CD4-positive, alpha-beta T cell (primary cell): ENCODE data around the gene KRTAP10-7. TPM values are rescaled to one million over a fixed set of nuclear protein-coding genes. Genes with fewer than 3 reads are reported as not detected.
"Not testable (repeated sequence)": the region's sequence is repeated elsewhere in the genome, so short reads cannot be mapped to it uniquely, and the experiment has no call there.

Experiments used
- ATAC-seq: fragments of 200-7000 bp; cut with Tn5 transposase; one replicate; pipeline ENCODE4 v1.10.0; 2022; ENCODE audit warnings: mild to moderate bottlenecking; ENCODE audit not compliant: poor library complexity
- CTCF ChIA-PET: fragments of 350-600 bp; sonication (Branson Sonifier 250); formaldehyde crosslinking; loops from one replicate; lab custom pipeline; 2021; ENCODE audit warnings: antibody characterized with exemption, inconsistent platforms; lab: Charles Lee
- POLR2A ChIA-PET: fragments of 350-600 bp; sonication (Branson Sonifier 250); formaldehyde crosslinking; loops from one replicate; lab custom pipeline; 2021; ENCODE audit warnings: antibody characterized with exemption, inconsistent platforms; lab: Charles Lee
- DNase-seq, 14 experiments: peaks; one replicate each; pipeline ENCODE4 v3.0.0-alpha.2; 2013 to 2020; ENCODE audit warnings: mixed read lengths in 2 of 14
- H3K27ac ChIP-seq, 2 donors: one replicate each; pipeline versions ENCODE4 v1.5.1 to v1.7.0; 2013; ENCODE audit warnings: low read length in 2 of 2, low read depth in 1 of 2, mild to moderate bottlenecking in 1 of 2
- H3K27me3 ChIP-seq, 2 experiments: 1 replicate in 1 of 2; 2 replicates in 1 of 2; pipeline versions ENCODE4 v1.6.1 to v1.7.0; 2013; ENCODE audit warnings: low read length in 2 of 2, control low read depth in 1 of 2, mild to moderate bottlenecking in 1 of 2, moderate library complexity in 1 of 2; ENCODE audit not compliant: insufficient read depth in 2 of 2, control insufficient read depth in 1 of 2
- H3K36me3 ChIP-seq: one replicate; pipeline ENCODE4 v1.6.1; 2013; ENCODE audit warnings: low read length, control low read depth; ENCODE audit not compliant: insufficient read depth
- H3K4me1 ChIP-seq: one replicate; pipeline ENCODE4 v1.6.1; 2013; ENCODE audit warnings: low read length, control low read depth; ENCODE audit not compliant: insufficient read depth
- H3K4me3 ChIP-seq: one replicate; pipeline ENCODE4 v1.5.1; 2013; ENCODE audit warnings: mild to moderate bottlenecking, low read length, moderate library complexity
- H3K9me3 ChIP-seq, 2 experiments: 1 replicate in 1 of 2; 2 replicates in 1 of 2; pipeline versions ENCODE4 v1.6.1 to v1.7.0; 2013; ENCODE audit warnings: low read length in 2 of 2, mild to moderate bottlenecking in 2 of 2, control low read depth in 1 of 2, moderate library complexity in 1 of 2; ENCODE audit not compliant: control insufficient read depth in 1 of 2, insufficient read depth in 1 of 2
- H3K27ac Mint-ChIP-seq: one replicate; pipeline ENCODE4 v1.8.0; 2020; ENCODE audit warnings: mixed read lengths
- H3K27me3 Mint-ChIP-seq: one replicate; pipeline ENCODE4 v1.8.0; 2021; ENCODE audit warnings: mixed read lengths
- H3K36me3 Mint-ChIP-seq: one replicate; pipeline ENCODE4 v1.8.0; 2021; ENCODE audit warnings: low read depth, mixed read lengths
- H3K4me1 Mint-ChIP-seq: one replicate; pipeline ENCODE4 v1.8.0; 2021; ENCODE audit warnings: low read depth, mixed read lengths
- H3K4me3 Mint-ChIP-seq: one replicate; pipeline ENCODE4 v1.8.0; 2020; ENCODE audit warnings: mild to moderate bottlenecking, mixed read lengths
- H3K9me3 Mint-ChIP-seq: one replicate; pipeline ENCODE4 v1.8.0; 2020; ENCODE audit warnings: mixed read lengths
- CTCF ChIP-seq: fragments of 200-600 bp; IDR thresholded peaks from one replicate; pipeline ENCODE4 v1.8.0; 2022; ENCODE audit warnings: antibody characterized with exemption, mild to moderate bottlenecking
- intact Hi-C, 2 experiments: fragments of 100-400 bp; cut with DNase I in 1 of 2; cut with micrococcal nuclease in 1 of 2; formaldehyde crosslinking; loops; one replicate each; pipeline versions ENCODE4 v1.15.1 to v1.9.0; 2023 to 2025; cut with DNase I, micrococcal nuclease
- polyA plus RNA-seq, 2 donors: library from polyadenylated mRNA; unstranded; fragments of 120-200 nt; gene quantifications; one replicate each; pipeline ENCODE4 v1.2.1, GENCODE V29; 2013
- total RNA-seq, 174 experiments: library from RNA in 2 of 174; stranded (reverse) in 2 of 174; gene quantifications; one replicate each; pipeline ENCODE4 v1.2.3 and lab custom pipeline; 2021 to 2026

KRTAP10-7 gene, protein sequence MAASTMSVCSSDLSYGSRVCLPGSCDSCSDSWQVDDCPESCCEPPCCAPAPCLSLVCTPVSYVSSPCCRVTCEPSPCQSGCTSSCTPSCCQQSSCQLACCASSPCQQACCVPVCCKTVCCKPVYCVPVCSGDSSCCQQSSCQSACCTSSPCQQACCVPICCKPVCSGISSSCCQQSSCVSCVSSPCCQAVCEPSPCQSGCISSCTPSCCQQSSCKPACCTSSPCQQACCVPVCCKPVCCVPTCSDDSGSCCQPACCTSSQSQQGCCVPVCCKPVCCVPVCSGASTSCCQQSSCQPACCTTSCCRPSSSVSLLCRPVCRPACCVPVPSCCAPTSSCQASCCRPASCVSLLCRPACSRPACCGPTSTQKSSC
- total RNA-seq: not detected
- not detected for polyA plus RNA-seq (2013, experiment 1 of 2)
- polyA plus RNA-seq (2013, experiment 2 of 2): not detected
- 0 to 0.20 (median 0) reads per million in 172 experiments for total RNA-seq (lab: John Stamatoyannopoulos, UW)

DNA sequence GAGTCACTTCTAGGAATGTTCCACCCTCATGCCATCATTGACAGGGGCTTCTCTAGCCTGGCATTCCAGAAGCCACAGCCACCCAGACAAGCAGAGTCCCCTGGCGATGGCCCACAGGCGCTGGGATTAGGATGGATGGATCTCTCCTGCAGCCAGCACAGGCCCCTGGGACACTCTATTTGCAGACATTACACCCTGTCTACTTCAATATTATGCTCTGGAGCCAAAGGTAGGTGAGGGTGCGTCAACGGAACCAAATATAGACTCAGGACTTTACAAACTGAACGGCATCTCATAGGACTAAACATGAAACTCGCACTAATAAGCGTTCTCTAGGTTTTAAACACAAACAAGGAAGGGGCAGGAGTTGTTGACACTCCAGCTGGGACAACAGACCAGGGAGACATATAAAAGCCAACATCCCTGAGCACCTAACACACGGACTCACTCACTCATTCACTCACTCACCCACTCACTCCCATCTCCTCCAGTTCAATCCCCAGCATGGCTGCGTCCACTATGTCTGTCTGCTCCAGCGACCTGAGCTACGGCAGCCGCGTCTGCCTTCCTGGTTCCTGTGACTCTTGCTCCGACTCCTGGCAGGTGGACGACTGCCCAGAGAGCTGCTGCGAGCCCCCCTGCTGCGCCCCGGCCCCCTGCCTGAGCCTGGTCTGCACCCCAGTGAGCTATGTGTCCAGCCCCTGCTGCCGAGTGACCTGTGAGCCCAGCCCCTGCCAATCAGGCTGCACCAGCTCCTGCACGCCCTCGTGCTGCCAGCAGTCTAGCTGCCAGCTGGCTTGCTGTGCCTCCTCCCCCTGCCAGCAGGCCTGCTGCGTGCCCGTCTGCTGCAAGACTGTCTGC lies at the start of gene KRTAP10-7:
TSS of gene KRTAP10-7 (plus strand) at position 480 of the 861 bp plus-strand sequence. CDS start at position 505, 25 bp downstream.
- H3K27me3 Mint-ChIP-seq, DNase-seq, H3K4me1 ChIP-seq, H3K27me3 ChIP-seq, H3K27ac Mint-ChIP-seq, H3K36me3 Mint-ChIP-seq, H3K4me1 Mint-ChIP-seq, CTCF ChIA-PET, H3K36me3 ChIP-seq, H3K27ac ChIP-seq, H3K4me3 ChIP-seq, H3K9me3 Mint-ChIP-seq, H3K4me3 Mint-ChIP-seq, intact Hi-C loops, POLR2A ChIA-PET, ATAC-seq: not testable (repeated sequence)
- H3K9me3 ChIP-seq: peaks cover 10 to 14% of the 10 kb centered on the region in 2 experiments

GRCh38 chr21:44550807-44551206 lies 49.6 kb upstream of the KRTAP10-7 start:
- peaks cover 39% of the 10 kb centered on the region for H3K36me3 Mint-ChIP-seq
- DNase-seq (no peak), ATAC-seq (no peak)
- no peak for TF ChIP-seq CTCF
- H3K27ac ChIP-seq: no peak overlapping the region
- no peaks in the 10 kb centered on the region for H3K36me3 ChIP-seq
- ChIA-PET POLR2A (no interaction called here), CTCF (no interaction called here)
- H3K4me3 Mint-ChIP-seq: no peak overlapping the region
- H3K27me3 ChIP-seq: no peaks in the 10 kb centered on the region
- H3K4me1 ChIP-seq: peaks cover 18% of the 10 kb centered on the region
- peaks cover 30% of the 10 kb centered on the region for H3K4me1 Mint-ChIP-seq
- intact Hi-C loops: no loop called here
- H3K4me3 ChIP-seq: no peak overlapping the region
- peaks cover 18 to 25% of the 10 kb centered on the region in 2 experiments for H3K9me3 ChIP-seq
- no peaks in the 10 kb centered on the region for H3K27me3 Mint-ChIP-seq
- H3K27ac Mint-ChIP-seq: no peak overlapping the region
- peaks cover 18% of the 10 kb centered on the region for H3K9me3 Mint-ChIP-seq

- Mint-ChIP-seq H3K27me3 (no peaks in the 10 kb centered on the region), H3K27ac (no peak within 1 kb of the TSS), H3K9me3 (peaks cover 18% of the 10 kb centered on the region), H3K4me1 (peaks cover 30% of the 10 kb centered on the region), H3K4me3 (no peak within 1 kb of the TSS), H3K36me3 (peaks cover 33% of the 10 kb centered on the region)
- Histone ChIP-seq H3K36me3 (no peaks in the 10 kb centered on the region), H3K4me3 (no peak within 1 kb of the TSS), H3K27ac (no peak within 1 kb of the TSS), H3K9me3 (peaks cover 13 to 20% of the 10 kb centered on the region in 2 experiments), H3K4me1 (peaks cover 18% of the 10 kb centered on the region), H3K27me3 (peaks cover 0 to 4% of the 10 kb centered on the region in 2 experiments)
- intact Hi-C loops: no loop called here
- DNase-seq (no peak), ATAC-seq (no peak)
- ChIA-PET POLR2A (no interaction called here), CTCF (no interaction called here)
- TF ChIP-seq CTCF: no peak
Observed at GRCh38 chr21:44551340-44551961, 48.9 kb upstream of the KRTAP10-7 start, which contains the start of gene KRTAP10-2. KRTAP10-2 (minus strand) TSS chr21:44551505; CDS start chr21:44551458, 47 bp downstream.
